GM19240 (cell line): ENCODE data around the gene SLC35D1.
"Not testable (repeated sequence)": the region's sequence is repeated elsewhere in the genome, so short reads cannot be mapped to it uniquely, and the experiment has no call there.

ENCODE experiments used
- DNase-seq: peaks from one replicate; pipeline ENCODE4 v3.0.0; 2011; ENCODE audit warnings: low spot score; ENCODE audit not compliant: insufficient read length

The SLC35D1 gene

GRCh38 chr1:67053785-67054772 lies at the start of gene SLC35D1:
Gene SLC35D1 (minus strand): TSS chr1:67054148. CDS start chr1:67054013, 135 bp downstream.
- DNase-seq, result peak; percentile 59

GRCh38 chr1:67103548-67103947 lies 49.6 kb upstream of the SLC35D1 start:
- no peak for DNase-seq

- DNase-seq, result no peak
These were observed 46.9 kb upstream of the SLC35D1 start for GRCh38 chr1:67100833-67101232.

DNA sequence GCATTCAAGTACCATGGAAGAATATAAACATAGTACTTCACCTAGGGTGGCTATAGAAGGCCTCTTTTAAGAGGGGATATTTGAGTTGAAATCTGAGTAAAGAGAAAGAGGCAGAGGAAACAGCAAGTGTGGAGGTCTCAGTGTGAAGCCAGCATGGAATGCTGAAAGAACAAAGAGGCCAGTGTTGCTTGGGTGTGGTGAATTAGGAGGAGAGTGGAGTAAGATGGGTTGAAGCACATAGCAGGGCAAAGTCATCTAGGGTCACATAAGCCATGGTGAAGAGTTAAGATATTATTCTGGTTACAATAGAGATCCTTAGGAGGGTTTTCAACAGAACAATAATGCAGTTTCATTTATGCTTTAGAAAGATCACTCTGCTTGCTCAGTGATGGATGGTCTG lies 43.4 kb upstream of the SLC35D1 start:
- DNase-seq, result no peak

DNA sequence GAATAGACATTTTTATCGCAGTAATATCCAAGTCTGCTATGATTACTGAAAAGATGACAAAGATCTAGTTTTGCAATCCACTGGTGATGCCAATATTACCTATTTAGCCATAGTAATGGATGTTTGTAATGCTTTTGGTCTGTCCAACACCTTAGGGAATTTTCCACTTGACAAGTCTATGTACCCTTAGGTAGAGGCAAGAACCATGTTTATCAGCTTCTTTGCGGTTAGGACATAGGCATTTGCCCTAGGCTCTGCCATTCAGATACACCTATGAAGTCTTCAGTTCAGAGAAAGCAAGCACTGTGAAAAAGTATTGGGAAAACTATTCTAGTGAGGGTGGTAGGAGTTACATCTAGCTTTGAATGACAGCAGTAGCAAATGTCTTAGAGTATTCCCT lies 40.2 kb upstream of the SLC35D1 start:
- no peak for DNase-seq

DNA sequence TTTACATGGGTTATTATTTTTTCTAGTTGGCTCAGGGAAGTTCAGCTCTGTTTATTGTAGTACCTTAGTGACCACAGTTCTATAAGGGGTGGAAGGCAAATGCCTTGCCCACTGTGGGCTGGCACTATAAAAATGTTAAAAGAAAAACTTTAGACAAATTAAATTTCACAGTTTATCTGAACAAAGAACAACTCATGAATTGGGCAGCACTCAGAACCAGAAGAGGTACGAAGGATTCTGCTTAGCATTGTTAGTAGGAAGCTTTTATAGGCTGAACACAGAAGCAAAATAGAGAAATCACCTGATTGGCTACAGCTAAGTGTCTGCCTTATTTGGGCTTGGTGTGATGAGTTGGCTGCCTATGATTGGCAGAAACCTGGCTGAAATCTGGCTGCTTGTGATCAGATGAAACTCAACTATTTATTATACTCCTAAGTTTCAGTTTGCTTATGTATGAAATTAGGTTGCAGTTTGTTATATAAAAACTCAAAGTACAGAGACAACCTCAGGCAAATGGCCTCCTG lies 35.8 kb upstream of the SLC35D1 start:
- DNase-seq, result no peak

- DNase-seq, result no peak
These were observed 34.5 kb upstream of the SLC35D1 start for GRCh38 chr1:67088440-67088839.

- no peak for DNase-seq
These were observed 31.4 kb upstream of the SLC35D1 start for GRCh38 chr1:67085326-67085725.

DNA sequence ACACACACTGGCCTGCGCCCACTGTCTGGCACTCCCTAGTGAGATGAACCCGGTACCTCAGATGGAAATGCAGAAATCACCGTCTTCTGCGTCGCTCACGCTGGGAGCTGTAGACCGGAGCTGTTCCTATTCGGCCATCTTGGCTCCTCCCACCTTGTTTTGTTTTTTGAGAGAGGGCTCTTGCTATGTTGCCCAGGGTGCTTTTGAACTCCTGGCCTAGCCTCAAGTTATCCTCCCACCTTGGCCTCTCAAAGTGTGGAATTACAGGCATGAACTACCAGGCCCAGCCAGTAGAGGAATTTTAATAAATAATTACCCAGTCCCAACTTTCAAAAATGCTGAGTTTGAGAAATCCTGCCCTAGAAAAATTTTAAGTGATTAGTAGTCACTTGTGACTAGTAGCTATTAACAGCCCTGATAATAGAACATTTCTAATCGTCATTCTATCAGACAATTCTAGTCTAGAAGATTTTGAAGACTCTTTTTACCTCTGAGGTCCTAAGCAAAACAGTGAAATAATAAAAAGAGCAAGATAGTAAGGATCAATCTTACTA lies 30.9 kb upstream of the SLC35D1 start:
- DNase-seq, result no peak

DNA sequence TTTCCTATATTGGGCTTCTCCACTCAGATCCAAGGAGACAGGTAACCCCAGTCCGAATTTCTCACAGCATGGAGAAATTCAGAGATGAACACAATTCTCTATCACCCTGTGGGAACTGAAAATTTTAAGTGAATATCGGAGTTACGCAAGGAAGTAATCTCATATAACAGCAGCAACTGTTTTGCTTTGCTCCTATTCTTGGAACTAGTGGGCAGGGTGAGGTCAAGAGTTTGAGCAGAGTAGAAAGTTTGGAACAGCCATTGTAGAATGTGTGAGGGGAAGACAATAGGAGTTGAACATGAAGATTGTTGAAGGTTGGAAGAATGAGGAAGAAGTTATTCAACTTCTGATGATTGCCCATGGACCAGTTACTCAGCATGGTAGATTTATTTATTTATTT lies 24.3 kb upstream of the SLC35D1 start:
- DNase-seq, result no peak

DNA sequence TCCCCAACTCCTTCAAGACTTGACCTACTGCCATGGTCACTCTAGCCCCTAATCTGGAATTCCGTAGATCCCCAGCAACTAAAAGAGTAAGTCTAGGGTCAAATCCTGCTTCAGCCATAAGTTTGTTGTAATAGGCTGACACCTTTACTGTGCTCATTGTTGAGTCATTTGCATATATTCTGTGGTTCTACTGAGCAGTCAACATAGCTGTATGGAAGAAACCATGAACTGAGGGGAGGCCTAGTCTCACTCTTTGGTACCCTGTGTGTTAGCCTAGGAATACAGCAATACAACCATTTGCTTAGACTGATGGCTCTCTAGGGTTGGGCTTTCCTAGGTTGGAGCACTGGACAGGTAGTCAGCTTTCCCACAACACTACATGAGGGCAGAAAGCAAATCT lies 23.6 kb upstream of the SLC35D1 start:
- no peak for DNase-seq

DNA sequence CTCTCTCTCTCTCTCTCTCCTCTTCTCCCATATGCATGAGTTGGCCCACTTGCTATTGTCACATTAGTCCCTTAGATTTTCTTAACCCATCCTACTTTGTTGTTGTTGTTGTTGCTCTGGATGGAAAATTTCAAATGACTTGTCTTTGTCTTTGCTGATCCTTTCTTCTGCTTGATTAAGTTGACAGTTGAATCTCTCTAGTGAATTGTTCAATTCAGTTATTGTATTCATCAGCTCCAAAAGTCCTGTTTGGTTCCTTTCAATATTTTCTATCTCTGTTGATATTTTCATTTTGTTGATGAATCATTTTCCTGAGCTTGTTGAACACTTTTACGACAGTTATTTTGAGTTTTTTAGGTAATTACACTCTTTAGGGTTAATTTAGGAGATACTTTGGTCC lies 18.8 kb upstream of the SLC35D1 start:
- DNase-seq, result no peak

GRCh38 chr1:67067655-67068054 lies 13.7 kb upstream of the SLC35D1 start:
- not testable (repeated sequence) for DNase-seq

DNA sequence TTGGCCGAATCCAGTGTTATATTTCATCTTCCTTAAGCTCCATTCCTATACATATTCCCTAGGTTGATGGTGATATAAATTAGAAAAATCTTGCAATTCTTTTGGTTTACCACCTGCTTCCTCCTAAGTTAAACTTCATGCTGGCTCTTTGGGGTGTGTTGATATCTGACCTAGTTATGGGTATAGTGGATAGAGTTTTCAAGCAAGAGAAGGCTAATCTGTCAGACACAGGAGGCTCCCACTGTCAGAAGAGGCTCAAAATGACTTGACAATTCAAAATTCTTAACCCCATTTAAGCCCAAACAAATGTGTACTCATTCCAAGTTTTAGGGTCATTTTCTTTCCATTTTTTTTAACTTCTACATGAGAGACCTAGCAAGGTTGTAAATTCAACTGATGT lies 8.5 kb upstream of the SLC35D1 start:
- no peak for DNase-seq

- DNase-seq, result no peak
These were observed 7.3 kb upstream of the SLC35D1 start for GRCh38 chr1:67061266-67061665.

GRCh38 chr1:67060811-67061218 lies 6.9 kb upstream of the SLC35D1 start:
- DNase-seq, result no peak

GRCh38 chr1:67059346-67059745 lies 5.4 kb upstream of the SLC35D1 start:
- no peak for DNase-seq

DNA sequence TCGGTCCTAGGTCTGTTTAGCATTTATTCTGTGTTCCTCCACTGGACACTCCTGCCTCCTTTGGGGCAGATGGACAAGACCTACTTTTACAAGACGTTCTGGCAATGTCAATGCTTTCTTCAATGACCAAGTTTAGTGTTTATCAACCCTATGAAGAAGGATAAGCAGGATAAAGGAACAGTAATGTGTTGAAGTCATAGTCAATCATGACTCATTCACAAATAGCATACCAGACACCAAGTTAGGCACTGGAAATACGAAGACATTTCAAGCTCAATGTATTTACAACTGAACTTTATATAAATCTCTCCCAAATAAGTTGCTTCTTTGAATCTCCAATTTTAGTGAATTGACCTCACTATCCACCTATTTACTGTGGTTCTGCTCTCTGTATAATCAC lies 4.8 kb upstream of the SLC35D1 start:
- DNase-seq, result no peak

DNA sequence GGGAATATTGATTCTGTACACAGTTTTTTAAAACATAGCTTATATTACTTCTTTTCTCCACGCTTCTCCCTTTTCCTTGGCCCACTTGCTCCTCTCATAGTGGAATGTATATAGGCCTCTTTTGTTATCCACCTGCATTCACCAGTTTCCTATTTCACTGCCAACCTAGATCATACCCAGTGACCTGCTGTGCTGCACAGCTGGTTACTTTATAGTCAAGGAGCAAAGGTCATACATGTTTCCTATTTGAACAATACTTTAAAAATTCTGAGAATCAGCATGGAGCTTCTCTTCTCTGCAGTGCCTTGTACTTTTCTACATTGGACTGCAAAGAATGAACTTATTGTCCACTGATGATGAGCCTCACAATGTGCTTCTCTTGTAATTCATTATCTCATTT lies 4.3 kb upstream of the SLC35D1 start:
- DNase-seq, result no peak

DNA sequence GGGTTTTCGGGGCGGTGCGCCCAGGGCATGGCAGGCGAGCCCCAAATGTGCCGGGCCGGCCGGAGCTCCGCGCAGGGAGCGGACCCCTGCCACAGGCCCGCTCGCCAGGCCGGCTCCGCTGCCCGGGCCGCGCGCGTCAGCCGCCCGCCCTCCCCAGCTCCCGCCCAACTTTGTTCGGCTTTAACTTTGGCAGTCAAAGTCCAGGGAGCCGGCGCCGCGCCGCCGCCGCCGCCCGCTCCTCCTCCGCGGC lies 488 bp downstream of the SLC35D1 start:
- peak; percentile 18 for DNase-seq

DNA sequence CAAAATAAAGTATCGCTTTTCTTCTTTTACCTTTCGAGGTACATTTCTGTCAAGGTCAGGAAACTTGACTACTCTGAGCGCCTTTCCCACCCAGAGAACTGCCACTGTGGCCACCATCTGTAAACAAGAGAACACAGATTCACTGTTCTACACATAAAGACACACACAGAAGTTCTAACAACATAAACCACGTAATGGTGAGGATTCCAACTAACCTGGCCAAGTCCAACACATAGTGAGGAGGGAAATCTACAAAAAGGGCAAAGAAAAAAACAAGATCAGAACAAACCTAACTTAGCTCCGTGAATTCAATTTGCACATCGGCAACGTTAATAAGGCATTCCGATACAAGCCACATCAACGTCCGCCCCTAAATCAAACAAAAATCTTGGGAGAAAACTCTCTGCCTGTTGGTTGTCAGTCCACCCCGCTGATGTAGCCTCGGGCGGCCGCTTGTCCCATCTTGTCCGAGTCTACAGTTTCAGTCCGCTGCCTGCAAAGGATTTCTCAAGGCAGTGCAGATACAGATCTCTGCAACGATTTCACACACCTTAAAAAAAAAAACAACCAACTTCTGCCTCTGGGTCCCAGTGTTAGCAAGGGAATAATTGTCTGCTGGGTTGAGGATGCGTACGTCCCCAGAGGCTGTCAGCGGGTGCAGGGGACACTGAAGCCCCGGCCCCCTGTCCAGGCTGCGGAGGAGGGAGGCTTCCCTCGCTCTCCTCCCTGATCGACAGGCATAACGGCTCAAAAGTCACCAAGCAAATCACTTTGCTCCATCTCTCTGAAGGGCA lies 1.0 kb downstream of the SLC35D1 start:
- no peak for DNase-seq

- no peak for DNase-seq
These were observed 2.8 kb downstream of the SLC35D1 start for GRCh38 chr1:67051196-67051595.
